ENCODE measurements around the gene SPACDR.
"Not testable (repeated sequence)": the region's sequence is repeated elsewhere in the genome, so short reads cannot be mapped to it uniquely, and the experiment has no call there.

SPACDR gene

DNA sequence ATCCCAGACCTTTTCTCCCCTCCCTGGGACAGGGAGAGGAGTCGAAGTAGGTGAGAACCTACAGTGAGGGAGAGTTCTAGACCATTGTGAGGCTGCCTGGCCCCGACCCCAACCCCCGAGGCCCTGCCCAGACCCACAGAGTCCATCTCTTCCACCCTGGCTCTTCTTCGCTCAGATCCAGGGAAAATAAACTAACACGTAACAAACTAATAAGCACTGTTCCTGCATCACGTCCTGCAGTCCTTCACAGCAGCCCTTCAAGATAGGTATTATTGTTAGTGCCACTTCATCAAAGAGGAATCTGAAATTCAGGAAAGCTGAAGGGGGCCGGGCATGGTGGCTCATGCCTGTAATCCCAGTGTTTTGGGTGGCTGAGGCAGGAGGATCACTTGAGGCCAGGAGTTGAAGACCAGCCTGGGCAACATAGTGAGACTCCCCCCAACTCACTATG, at the start of gene SPACDR:
SPACDR (minus strand) TSS at position 51 of the 451 bp plus-strand sequence. CDS start 235 bp downstream, outside the sequence.
- no peak for DNase-seq

- DNase-seq: no peak
Measured at GRCh38 chr7:100513212-100513810, 49.3 kb upstream of the SPACDR start.

DNA sequence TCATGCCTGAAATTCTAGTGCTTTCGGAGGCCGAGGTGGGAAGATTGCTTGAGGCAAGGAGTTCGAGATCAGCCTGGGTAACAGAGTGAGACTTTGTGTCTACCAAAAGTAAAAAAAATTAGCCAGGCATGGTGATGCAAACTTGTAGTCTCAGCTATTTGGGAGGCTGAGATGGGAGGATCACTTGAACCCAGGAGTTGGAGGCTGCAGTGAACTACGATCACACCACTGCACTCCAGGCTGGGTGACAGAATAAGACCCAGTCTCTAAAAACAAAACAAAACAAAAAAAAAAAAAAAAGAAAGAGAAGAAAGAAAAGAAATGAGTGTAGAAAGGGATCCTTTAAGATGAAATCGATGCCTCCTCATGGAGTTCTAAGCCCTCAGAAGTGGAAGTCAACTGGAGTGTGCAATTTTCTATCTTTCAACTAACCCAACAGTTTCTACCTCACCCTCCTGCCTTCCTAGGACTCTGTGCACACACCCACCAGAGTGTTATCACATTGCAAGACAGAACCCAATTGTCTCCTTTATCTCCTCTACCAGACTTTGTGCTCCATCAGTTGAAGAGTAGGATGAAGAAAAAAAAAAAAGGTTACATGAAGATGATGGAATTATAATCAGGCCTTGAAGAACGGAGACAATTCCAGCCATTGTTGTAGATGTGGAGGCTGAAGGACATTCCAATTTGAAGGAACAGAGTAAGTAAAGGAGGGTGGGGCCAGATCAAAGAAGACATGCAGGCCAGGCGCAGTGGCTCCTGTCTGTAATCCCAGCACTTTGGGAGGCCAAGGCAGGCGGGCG, 46.6 kb upstream of the SPACDR start:
- no peak for DNase-seq

GRCh38 chr7:100509231-100509630, 45.2 kb upstream of the SPACDR start:
- DNase-seq: no peak

DNA sequence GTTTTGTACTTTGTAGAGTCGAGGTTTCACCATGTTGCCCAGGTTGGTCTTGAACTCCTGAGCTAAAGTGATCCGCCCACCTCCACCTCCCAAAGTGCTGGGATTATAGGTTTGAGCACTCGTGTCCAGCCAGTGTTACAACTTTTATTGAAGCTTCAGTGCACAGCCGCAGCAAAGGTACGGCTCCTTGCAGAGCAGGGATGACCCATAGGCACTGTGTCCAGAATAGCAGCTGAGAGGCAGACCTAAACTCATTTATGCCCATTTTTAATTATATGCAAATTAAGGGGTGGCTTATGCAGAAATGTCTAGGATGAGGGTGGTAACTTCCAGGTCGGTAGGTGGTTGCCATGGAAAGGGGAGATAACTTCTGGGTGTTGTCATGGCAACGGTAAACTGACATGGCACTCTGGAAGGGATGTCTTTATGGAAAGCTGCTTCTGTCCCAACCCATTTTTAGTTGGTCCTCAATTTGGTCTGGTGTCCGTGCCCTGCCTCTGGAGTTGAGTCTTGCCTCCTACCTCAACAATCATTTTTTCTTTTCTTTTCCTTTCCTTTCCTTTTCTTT, 42.4 kb upstream of the SPACDR start:
- DNase-seq: no peak

GRCh38 chr7:100504887-100505611, 41.0 kb upstream of the SPACDR start:
- DNase-seq: no peak

DNA sequence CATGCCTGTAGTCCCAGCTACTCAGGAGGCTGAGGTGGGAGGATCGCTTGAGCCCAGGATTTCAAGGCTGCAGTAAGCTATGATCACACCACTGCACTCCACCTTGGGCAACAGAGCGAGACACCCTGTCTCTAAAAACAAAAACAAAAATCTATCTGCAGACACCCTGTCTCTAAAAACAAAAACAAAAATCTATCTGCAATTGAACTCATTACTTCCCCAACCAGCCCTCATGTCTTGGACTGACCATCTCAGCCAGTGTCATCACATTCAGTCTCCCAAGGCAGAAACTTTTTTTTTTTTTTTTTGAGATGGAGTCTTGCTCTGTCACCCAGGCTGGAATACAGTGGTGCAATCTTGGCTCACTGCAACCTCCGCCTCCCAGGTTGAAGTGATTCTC, 40.0 kb upstream of the SPACDR start:
- not testable (repeated sequence) for DNase-seq

DNA sequence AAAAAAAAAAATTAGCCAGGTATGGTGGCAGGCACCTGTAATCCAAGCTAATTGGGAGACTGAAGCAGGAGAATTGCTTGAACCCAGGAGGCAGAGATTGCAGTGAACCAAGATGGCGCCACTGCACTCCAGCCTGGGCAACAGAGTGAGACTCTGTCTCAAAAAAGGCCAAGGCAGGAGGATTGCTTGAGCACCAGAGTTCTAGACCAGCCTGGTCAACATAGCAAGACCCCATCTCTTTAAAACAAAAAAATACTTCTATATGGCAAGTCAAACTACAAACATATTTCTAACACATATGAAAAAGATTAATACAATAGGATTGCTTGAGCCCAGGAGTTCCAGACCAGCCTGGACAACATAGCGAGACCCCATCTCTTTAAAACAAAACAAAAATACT, 36.7 kb upstream of the SPACDR start:
- not testable (repeated sequence) for DNase-seq

DNA sequence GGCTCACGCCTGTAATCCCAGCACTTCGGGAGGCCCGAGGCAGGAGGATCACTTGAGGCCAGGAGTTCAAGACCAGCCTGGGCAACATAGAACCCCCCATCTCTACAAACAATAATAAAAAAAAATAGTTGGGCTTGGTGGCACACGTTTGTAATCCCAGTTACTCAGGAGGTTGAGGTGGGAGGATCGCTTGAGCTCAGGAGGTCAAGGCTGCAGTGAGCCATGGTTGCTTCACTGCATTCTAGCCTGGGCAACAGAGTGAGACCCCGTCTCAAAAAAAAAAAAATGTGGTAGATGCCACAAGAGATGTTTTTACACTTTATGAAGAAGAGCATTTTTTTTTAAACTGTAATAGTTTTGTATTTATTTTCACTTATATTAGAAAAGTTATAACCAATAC, 32.4 kb upstream of the SPACDR start:
- DNase-seq: no peak

DNA sequence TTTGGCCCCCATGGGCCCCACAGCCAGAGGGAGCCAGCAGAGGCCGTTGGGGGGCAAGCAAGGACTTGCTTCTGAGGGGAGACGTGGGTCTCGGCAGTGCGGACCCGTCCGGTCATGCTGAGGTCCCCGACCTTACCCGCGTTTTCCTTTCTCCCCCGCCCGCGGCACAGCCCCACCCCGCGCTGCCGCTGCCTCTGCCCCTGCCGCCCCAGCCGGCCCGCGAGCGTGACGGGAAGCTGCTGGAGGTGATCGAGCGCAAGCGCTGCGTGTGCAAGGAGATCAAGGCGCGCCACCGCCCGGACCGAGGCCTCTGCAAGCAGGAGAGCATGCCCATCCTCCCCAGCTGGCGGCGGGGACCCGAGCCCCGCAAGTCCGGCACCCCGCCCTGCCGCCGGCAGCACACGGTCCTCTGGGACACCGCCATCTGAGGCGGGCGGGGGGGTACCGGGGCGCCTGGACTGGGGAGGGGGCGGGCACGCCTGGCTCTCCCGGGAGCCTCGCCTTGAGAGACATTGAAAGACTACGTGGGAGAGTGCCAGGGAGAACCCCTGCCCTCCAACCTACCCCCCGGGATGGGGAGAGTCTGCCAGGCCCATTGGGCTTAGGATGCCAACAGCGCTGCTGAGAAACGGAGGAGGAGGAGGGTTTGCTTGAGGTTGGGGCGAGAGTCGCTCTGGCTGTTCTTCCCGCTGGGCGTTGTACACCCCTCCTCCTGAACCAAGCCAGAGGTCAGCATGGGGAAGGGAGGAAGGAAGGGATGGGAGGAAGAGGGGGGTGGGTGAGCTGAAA, 29.6 kb upstream of the SPACDR start:
- peak; percentile 84 for DNase-seq

GRCh38 chr7:100492738-100493475, 28.8 kb upstream of the SPACDR start:
- no peak for DNase-seq

DNA sequence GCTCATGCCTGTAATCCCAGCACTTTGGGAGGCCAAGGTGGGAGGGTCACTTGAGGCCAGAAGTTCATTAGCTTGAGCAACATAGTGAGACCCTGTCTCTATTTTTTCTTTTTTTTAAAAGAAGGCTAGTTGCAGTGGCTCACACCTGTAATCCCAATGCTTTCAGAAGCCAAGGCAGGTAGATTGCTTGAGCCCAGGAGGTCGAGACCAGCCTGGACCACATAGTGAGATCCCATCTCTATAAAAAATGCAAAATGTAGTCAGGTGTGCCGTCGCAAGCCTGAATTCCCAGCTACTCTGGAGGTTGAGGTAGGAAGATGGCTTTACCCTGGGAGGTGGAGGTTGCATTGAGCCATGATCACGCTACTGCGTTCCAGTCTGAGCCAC, 27.1 kb upstream of the SPACDR start:
- DNase-seq: no peak

DNA sequence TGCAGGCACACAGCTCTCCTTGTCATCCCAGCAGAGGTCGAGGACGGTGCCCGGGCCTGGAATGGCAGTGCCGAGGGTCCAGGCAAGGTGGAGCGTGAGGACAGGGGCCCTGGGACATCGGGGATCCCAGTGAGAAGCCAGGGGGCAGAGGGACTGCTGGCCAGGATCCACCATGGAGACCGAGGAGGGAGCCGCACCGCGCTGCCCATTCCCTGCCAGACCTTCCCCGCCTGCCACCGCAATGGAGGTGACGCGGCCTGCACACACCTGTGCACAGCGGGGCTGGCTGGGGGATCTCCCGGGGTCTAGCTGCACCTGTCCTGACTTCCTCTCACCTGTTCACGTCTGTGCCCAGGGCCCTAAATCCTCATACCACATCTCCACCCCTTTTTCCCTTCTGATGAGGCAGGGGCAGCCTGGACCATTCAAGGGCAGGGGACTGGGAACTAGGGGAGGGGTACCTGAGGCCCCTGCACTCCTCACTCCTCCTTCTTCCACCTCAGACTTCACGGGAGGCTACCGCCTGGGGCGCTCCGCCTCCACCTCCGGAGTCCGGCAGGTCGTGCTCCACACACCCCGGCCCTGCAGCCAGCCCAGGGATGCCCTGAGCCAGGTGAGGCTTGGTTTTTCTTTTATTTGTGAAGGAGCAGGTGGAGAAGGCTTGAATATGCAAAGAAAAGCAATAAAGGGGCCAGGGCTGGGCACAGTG, 26.6 kb upstream of the SPACDR start:
- DNase-seq: no peak

- no peak for DNase-seq
Measured at GRCh38 chr7:100489824-100490223, 25.8 kb upstream of the SPACDR start.

DNA sequence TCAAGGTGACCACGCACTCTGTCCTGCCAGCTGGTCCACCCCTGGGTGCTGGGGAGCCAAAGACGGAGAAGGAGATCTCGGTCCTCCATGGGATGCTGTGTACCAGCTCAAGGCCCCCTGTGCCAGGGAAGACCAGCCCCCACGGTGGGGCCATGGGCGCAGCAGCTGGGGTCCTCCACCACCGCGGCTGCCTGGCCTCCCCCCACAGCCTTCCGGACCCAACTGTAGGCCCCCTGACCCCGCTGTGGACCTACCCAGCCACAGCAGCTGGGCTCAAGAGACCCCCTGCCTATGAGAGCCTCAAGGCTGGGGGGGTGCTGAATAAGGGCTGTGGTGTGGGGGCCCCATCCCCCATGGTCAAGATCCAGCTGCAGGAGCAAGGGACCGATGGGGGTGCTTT, 25.1 kb upstream of the SPACDR start:
- DNase-seq: no peak

GRCh38 chr7:100488333-100489095, 24.5 kb upstream of the SPACDR start:
- DNase-seq: no peak

DNA sequence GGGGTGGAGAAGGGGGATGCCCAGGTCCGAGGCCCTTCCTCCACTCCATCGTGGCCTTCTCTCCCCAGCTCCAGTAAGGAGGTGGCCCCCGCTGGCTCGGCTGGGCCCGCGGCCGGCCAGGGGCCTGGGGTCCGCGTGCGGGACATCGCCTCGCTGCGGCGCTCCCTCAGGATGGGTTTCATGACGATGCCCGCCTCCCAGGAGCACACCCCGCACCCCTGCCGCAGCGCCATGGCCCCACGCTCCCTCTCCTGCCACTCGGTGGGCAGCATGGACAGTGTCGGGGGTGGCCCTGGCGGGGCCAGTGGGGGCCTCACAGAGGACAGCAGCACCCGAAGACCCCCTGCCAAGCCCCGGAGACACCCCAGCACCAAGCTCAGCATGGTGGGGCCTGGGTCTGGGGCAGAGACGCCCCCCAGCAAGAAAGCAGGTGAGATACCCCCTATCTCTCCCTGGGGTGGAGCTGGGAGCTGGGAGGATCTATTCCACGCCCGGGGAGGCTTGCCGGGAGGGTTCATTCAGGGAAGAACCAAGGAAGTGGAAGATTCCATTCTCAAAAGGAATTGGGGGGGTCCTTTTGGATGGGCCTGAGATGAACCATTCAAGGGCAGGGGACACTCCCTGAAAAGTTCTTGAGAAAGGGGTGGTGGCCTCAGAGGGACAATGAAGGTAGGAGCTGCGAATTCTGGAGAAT, 22.8 kb upstream of the SPACDR start:
- DNase-seq: no peak

- no peak for DNase-seq
Measured at GRCh38 chr7:100486111-100486636, 22.1 kb upstream of the SPACDR start.

- DNase-seq: no peak
Measured at GRCh38 chr7:100485471-100485876, 21.4 kb upstream of the SPACDR start.

DNA sequence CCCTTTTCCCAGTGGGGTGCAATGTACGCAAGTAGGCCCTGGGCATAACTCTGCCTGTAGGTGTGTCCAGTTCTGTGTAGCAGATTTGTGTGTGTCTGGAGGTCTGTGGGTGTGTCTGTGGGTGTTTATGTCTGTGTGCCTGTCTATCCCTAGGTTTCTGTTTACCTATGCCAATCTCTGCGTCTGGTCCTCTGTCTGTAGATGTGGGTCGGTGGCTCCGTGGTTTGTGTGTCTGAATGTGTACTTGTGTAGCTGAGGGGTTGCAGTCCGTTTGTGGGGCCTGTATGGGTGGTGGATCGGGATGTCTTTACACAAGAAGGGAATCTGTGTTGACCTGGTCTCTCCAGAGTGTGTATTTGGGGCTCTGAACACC, 20.6 kb upstream of the SPACDR start:
- DNase-seq: no peak

Measured in activated effector memory CD4-positive, alpha-beta T cell treated with anti-CD3 and anti-CD28 coated beads, Interleukin-2, amount 50 U/mL, for 16 hours (primary cell).